ENCODE measurements around the gene CD4.

The CD4 gene

DNA sequence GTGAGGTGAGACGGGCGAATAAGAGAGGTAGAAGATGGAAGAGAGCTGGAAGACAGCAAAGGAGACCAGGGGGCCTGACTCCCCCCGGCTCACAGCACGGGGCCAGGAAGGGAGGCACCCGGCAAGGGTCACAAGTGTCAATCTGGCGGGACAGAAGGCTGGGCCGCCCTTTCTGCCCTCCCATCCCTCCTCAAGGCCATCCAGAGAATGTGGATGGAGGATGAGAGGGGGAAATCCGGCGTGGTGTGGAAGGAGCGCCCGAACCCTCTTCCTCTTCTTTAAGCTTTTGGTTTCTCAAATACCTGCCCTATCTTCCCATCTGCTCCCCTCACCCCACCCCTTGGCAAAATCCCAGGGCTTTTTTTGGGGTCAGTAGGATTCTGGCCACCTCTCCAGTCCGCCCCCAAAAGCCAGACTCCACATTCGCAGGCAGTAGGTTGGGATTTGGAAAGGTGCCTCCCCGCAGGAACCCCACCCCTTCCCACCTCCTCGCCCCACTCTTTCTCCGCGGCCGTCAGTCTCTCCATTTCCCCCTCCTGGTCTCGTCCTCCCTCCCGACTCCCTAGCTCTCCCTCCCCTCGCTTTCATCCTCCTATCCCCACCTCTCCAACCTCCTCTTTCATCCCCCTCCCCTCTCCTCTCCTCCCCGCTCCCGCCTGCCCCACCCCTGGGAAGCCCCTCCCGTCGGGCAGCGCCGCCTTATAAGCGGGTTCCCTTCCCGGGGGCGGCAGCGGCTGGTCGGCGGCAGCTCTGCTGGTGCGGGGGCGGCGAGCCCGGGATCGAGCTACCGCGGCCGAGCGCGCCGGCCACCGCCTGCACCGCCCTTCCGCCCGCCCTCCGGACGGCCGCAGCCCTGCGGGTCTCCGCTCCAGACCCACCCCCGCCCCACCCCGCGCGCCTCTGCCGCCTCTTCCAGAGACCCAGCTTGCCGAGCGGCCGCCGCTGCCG lies 23.4 kb upstream of the CD4 start, which contains the start of gene PTMS:
Gene PTMS, plus strand, starts transcription at position 730 of the 948 bp plus-strand sequence. CDS start 343 bp downstream, outside the sequence.
- peak within 1 kb of the TSS; percentile 90; the same call in 1 of the 2 replicates for H3K9ac ChIP-seq (ENCODE audit: low read depth, low read length)
- H3K4me3 ChIP-seq (ENCODE audit: low read length): peak within 1 kb of the TSS; percentile 98
- no peaks in the 10 kb centered on the region for H3K9me3 ChIP-seq (ENCODE audit: insufficient read depth, low read depth, low read length)
- H3K36me3 ChIP-seq (ENCODE audit: insufficient read depth, low read depth, low read length): peaks cover 17% of the 10 kb centered on the region
- peak within 1 kb of the TSS; percentile 52 for H3K27ac ChIP-seq (ENCODE audit: low read length)
- peaks cover 30% of the 10 kb centered on the region; the same call in 1 of the 2 replicates for H3K4me1 ChIP-seq (ENCODE audit: insufficient read depth, low read length)
- H3K27me3 ChIP-seq (ENCODE audit: insufficient read depth, low read length): no peaks in the 10 kb centered on the region

DNA sequence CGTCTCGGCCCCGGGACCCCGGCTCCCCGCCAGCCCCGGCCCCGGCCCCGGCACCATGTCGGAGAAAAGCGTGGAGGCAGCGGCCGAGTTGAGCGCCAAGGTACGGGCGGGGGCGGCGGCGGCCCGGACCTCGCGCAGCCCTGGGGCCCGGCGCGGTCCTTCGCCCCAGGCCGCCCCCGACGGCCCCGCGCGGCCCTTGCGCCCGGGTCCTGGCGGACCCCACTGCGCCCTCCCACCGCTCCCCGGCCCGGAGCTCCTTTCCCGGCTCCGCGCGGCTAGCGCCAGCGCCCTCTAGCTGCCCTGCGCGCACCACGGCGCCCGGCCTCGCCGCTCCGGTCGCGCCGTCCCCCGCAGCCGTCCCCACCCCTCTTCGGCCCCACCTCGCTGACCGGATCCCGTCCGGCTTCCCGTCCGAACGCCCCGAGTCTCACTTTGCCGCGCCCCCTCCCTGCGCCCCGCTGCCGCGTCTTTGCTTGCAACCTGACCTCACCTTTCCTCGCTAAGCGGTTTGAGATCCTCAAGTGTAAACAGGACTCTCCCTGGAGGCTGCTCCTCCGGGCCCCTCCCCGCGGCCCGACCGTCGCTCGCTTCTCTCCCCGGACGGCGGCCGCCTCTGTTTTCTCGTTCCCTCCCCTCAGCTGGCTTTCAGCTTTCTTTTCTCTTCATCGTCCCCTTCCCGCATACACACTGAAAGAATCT lies 22.5 kb upstream of the CD4 start:
- H3K4me1 ChIP-seq (ENCODE audit: insufficient read depth, low read length): peaks cover 32% of the 10 kb centered on the region; the same call in 1 of the 2 replicates
- peaks cover 7% of the 10 kb centered on the region for H3K27me3 ChIP-seq (ENCODE audit: insufficient read depth, low read length)
- peak overlapping the region; percentile 98 for H3K4me3 ChIP-seq (ENCODE audit: low read length)
- peaks cover 26% of the 10 kb centered on the region for H3K36me3 ChIP-seq (ENCODE audit: insufficient read depth, low read depth, low read length)
- H3K27ac ChIP-seq (ENCODE audit: low read length): no peak overlapping the region
- H3K9me3 ChIP-seq (ENCODE audit: insufficient read depth, low read depth, low read length): no peaks in the 10 kb centered on the region
- H3K9ac ChIP-seq (ENCODE audit: low read depth, low read length): peak overlapping the region; percentile 90; the same call in 1 of the 2 replicates

DNA sequence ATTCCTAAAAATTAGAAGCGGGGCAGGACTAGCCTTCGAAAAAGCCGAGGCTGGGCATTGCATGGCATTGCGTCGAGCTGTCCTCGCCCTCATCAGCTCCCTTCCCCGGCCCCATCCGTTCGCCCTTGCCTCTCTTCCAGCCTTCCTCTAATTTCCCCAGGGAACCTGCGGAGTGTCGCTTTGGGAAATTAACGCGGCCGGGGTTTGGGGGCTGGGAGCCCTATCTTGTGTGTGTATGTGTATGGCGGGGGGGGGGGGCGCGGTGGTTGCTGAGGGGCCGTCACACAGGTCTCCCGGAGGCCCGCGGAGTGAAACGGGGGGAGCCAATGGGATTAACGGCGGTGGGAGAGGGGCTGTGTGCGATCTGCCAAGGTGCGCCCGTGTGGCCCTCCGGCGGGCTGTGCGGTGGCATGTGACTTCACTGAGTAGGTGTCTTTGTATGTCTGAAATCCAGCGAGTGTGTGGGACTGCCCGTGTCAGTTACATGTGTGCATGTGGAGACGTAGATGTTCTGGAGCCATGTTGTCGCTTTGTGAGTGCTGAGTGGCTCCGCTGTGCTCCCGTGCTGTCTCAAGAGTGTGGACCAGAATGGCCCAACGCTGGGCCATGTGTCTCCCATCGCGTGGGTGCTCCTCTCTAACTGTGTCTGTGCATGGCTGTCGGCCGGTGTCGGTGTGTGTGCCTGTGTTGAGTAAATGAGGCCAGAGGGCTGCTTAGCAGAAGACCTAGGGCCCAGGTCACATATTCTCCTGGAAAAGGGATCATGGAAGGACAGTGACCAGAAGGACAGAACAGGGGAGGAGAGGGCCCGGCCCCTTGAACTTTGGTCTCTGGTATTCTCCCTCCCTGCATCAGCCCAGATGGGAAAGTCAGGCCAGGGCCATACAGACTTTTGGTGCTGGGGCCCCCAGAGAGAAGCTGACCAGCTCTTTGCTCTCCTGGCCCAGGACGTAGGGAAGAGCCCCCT lies 21.7 kb upstream of the CD4 start:
- Histone ChIP-seq H3K9ac (ENCODE audit: low read depth, low read length) (peak overlapping the region; percentile 90), H3K27ac (ENCODE audit: low read length) (peak overlapping the region; percentile 81), H3K9me3 (ENCODE audit: insufficient read depth, low read depth, low read length) (no peaks in the 10 kb centered on the region), H3K36me3 (ENCODE audit: insufficient read depth, low read depth, low read length) (peaks cover 26% of the 10 kb centered on the region), H3K27me3 (ENCODE audit: insufficient read depth, low read length) (peaks cover 16% of the 10 kb centered on the region), H3K4me1 (ENCODE audit: insufficient read depth, low read length) (peaks cover 34% of the 10 kb centered on the region; the same call in 1 of the 2 replicates), H3K4me3 (ENCODE audit: low read length) (peak overlapping the region; percentile 98)

DNA sequence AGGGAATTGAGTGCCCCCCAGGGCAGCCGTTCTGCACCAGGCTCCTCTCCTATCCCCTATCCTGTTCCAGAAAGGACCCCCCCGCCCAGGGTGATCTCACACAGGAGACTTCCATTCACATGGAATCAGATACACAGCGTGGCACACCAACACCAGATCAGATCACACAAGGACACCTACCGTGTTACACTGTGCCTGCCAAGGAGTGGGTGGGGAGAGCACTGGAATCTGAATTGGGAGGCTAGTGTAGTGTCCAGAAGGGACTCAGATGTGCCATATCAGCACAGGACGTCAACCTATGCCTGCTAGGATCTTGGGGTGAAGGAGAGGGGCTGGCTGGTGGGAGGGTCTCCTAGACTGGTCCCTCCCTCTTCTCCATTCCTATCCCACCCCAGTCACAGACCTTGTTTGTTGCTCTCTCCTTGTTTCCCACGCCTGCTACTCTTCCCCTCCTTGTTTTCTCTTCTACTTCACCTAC lies 20.9 kb upstream of the CD4 start:
- Histone ChIP-seq H3K4me1 (ENCODE audit: insufficient read depth, low read length) (peaks cover 31% of the 10 kb centered on the region; the same call in 1 of the 2 replicates), H3K9ac (ENCODE audit: low read depth, low read length) (peak overlapping the region; percentile 90; the same call in 1 of the 2 replicates), H3K9me3 (ENCODE audit: insufficient read depth, low read depth, low read length) (no peaks in the 10 kb centered on the region), H3K4me3 (ENCODE audit: low read length) (peak overlapping the region; percentile 98), H3K27me3 (ENCODE audit: insufficient read depth, low read length) (peaks cover 24% of the 10 kb centered on the region), H3K27ac (ENCODE audit: low read length) (peak overlapping the region; percentile 81), H3K36me3 (ENCODE audit: insufficient read depth, low read depth, low read length) (peaks cover 26% of the 10 kb centered on the region)

DNA sequence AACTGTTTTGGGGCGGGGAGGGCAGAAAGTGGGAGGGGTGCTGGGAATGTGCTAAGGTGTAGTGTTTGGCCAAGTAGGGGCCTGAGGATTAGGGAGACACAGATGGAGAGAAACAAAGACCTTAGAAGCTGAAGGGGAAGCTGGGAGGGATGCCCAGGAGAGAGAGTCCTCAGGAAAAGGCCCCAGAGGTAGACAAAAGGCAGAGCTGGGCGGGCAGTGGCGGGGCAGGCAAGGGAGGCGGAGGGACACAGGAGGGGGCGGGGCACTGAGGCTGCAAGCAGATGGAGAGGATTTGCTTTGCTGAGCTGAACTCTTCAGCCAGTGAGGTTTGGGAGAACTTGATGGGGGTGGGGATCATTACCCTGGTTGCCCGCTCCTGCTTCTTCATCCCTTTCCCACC lies 20.3 kb upstream of the CD4 start:
- H3K27me3 ChIP-seq (ENCODE audit: insufficient read depth, low read length): peaks cover 29% of the 10 kb centered on the region
- peaks cover 26% of the 10 kb centered on the region for H3K36me3 ChIP-seq (ENCODE audit: insufficient read depth, low read depth, low read length)
- H3K4me3 ChIP-seq (ENCODE audit: low read length): peak overlapping the region; percentile 98
- H3K9ac ChIP-seq (ENCODE audit: low read depth, low read length): peak overlapping the region; percentile 90; the same call in 1 of the 2 replicates
- H3K4me1 ChIP-seq (ENCODE audit: insufficient read depth, low read length): peaks cover 28% of the 10 kb centered on the region; the same call in 1 of the 2 replicates
- H3K9me3 ChIP-seq (ENCODE audit: insufficient read depth, low read depth, low read length): no peaks in the 10 kb centered on the region
- peak overlapping the region; percentile 81 for H3K27ac ChIP-seq (ENCODE audit: low read length)

DNA sequence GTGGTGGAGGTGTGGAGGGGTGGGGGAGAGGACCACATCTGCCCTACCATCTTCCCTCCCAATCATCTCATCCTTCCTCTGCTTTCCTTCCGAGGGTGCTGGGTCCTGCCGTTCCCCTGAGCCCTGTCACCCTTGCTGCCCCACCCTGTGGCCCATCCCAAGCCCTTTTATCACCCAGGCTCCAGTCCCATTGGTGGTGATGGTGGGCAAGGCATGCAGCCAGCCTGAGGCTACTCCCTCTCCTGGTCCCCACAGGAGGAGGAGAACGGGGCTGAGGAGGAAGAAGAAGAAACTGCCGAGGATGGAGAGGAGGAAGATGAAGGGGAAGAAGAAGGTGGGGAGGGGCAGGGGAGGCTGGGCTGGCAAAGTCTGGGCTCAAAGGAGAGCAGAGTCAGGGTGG lies 19.7 kb upstream of the CD4 start:
- no peaks in the 10 kb centered on the region for H3K9me3 ChIP-seq (ENCODE audit: insufficient read depth, low read depth, low read length)
- H3K4me3 ChIP-seq (ENCODE audit: low read length): peak overlapping the region; percentile 98
- peak overlapping the region; percentile 81 for H3K27ac ChIP-seq (ENCODE audit: low read length)
- H3K27me3 ChIP-seq (ENCODE audit: insufficient read depth, low read length): peaks cover 36% of the 10 kb centered on the region
- H3K9ac ChIP-seq (ENCODE audit: low read depth, low read length): peak overlapping the region; percentile 70; the same call in 1 of the 2 replicates
- peaks cover 27% of the 10 kb centered on the region; the same call in 1 of the 2 replicates for H3K4me1 ChIP-seq (ENCODE audit: insufficient read depth, low read length)
- H3K36me3 ChIP-seq (ENCODE audit: insufficient read depth, low read depth, low read length): peaks cover 26% of the 10 kb centered on the region

DNA sequence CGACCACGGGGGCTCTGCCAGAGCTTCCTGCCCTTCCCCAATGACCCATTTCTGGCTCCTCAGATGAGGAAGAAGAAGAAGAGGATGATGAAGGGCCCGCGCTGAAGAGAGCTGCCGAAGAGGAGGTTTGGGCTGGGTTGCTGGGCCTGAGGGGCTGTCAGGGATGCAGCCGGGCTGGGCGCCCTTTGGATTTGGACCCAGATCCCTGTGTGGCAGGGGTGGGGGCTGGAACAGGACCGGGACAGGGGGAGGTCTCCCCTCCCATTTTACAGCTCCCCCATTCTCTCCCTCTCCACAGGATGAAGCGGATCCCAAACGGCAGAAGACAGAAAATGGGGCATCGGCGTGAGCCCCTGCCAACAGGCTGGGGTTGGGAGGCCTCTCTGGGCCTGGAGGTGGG lies 19.2 kb upstream of the CD4 start:
- Histone ChIP-seq H3K9ac (ENCODE audit: low read depth, low read length) (no peak overlapping the region), H3K9me3 (ENCODE audit: insufficient read depth, low read depth, low read length) (no peaks in the 10 kb centered on the region), H3K27me3 (ENCODE audit: insufficient read depth, low read length) (peaks cover 40% of the 10 kb centered on the region), H3K27ac (ENCODE audit: low read length) (no peak overlapping the region), H3K4me3 (ENCODE audit: low read length) (no peak overlapping the region), H3K4me1 (ENCODE audit: insufficient read depth, low read length) (peaks cover 24% of the 10 kb centered on the region; the same call in 1 of the 2 replicates), H3K36me3 (ENCODE audit: insufficient read depth, low read depth, low read length) (peaks cover 26% of the 10 kb centered on the region)

DNA sequence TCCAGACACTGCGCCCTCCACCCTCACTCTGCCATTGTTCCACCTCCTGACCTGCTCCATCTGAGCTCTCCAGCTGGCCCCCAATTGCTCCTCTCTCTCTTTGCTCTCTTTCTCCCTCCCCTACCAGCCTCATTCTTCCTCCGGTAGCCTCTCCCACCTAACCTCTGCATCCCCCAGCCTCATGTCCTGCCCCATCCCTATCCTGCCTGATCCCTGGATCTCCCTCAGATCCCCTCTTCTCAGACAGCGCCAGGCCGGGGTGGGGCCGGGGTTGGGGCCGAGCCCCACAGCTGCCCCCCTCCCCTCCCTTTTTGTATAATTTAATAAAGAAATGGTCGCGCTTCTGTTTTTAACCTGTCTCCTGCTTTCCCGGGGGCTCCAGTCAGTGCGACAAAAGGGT lies 18.7 kb upstream of the CD4 start:
- H3K9me3 ChIP-seq (ENCODE audit: insufficient read depth, low read depth, low read length): no peaks in the 10 kb centered on the region
- no peak overlapping the region for H3K9ac ChIP-seq (ENCODE audit: low read depth, low read length)
- H3K4me3 ChIP-seq (ENCODE audit: low read length): no peak overlapping the region
- no peak overlapping the region for H3K27ac ChIP-seq (ENCODE audit: low read length)
- H3K27me3 ChIP-seq (ENCODE audit: insufficient read depth, low read length): peaks cover 41% of the 10 kb centered on the region
- peaks cover 26% of the 10 kb centered on the region for H3K36me3 ChIP-seq (ENCODE audit: insufficient read depth, low read depth, low read length)
- H3K4me1 ChIP-seq (ENCODE audit: insufficient read depth, low read length): peaks cover 19% of the 10 kb centered on the region; the same call in 1 of the 2 replicates

DNA sequence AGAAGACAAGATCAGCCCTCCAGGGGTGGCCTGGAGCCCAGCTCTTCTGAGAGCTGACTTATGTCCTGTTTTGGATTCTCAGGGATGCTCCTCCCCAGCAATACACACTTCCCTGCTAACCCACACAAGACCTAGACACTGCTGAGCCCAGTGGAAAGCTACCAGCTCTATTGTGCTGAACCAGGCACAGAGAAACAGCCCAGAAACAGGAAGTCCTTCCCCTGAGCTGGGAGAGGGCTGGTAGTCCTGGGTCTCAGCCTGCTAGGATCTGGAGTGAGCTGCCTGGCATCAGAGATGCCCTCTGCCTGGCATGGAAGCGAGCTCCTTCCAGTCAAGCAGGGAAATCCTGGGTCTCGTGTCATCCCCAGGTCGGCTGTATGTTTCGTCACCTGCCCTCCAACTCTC lies 18.2 kb upstream of the CD4 start:
- Histone ChIP-seq H3K27ac (ENCODE audit: low read length) (no peak overlapping the region), H3K9me3 (ENCODE audit: insufficient read depth, low read depth, low read length) (no peaks in the 10 kb centered on the region), H3K27me3 (ENCODE audit: insufficient read depth, low read length) (peaks cover 41% of the 10 kb centered on the region), H3K4me1 (ENCODE audit: insufficient read depth, low read length) (peaks cover 19% of the 10 kb centered on the region; the same call in 1 of the 2 replicates), H3K36me3 (ENCODE audit: insufficient read depth, low read depth, low read length) (peaks cover 26% of the 10 kb centered on the region), H3K9ac (ENCODE audit: low read depth, low read length) (0 out of 2 replicates have a peak overlapping the region, but pooled peaks have one; percentile 32), H3K4me3 (ENCODE audit: low read length) (no peak overlapping the region)

DNA sequence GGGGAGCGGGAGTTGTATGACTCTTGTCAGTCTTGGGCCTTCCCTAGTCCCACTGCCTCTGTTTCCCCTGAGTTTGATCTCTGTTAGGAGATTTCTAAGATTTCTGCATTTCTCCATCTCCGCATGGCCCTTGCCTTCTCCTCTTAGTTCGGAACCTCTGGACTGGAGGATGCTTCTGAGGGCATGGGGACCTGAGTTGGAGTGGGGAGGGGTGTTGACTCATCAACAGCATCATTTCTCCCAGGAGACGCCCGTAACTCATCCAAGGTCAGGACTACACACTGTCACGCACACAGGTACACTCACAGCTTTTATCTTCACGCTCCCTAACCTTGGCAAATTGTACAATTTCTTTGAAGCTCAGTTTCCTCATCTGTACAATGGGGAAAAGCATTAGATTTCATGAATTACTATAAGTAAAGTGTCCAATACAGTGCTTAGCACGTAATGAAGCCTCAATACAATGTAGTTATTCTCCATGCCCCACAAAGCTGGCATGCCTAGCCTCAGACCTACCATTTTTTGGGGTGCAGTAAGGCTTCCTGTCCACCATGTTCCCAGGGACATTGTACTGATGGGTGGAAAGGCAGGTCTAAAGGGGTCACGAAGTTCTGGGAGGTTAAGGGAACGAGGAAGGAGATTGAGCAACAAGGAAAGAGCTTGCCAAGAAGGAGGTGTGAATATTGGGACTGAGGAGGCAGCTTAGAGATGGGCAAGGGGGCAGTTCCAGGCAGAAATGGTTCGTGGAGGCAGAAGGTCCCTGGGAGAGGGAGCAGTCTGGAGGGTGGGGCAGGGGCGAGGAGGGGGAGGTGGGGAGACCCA lies 17.6 kb upstream of the CD4 start:
- Histone ChIP-seq H3K9ac (ENCODE audit: low read depth, low read length) (no peak overlapping the region), H3K9me3 (ENCODE audit: insufficient read depth, low read depth, low read length) (no peaks in the 10 kb centered on the region), H3K36me3 (ENCODE audit: insufficient read depth, low read depth, low read length) (peaks cover 26% of the 10 kb centered on the region), H3K4me3 (ENCODE audit: low read length) (no peak overlapping the region), H3K27me3 (ENCODE audit: insufficient read depth, low read length) (peaks cover 45% of the 10 kb centered on the region), H3K27ac (ENCODE audit: low read length) (no peak overlapping the region), H3K4me1 (ENCODE audit: insufficient read depth, low read length) (peaks cover 19% of the 10 kb centered on the region; the same call in 1 of the 2 replicates)

Measured in iPS-20b (cell line).